Measurements from ENCODE around the gene ESPL1. TPM values are rescaled to one million over a fixed set of nuclear protein-coding genes. Genes with fewer than 3 reads are reported as not detected.

The ESPL1 gene
- total RNA-seq, 1 donor from 2014 or later, result 0.73 TPM

DNA sequence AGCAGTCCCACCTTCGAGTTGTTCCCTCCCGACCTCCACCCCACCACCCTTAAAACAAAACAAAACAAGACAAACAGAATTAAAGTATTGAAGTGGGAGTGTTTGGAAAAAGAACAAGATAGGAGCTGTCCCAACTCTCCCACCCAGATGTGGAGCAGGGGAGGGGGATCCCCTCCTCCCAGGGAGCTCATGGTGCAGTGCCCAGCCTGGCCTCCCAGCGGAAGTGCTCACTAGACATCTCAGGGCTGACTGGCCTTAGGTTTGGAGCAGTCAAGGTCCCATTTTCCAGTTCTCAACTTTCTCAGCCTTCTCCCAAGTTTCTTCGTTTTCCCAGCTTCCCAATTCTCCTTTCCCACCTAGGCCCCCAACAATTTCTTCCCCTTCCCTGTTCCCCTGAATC is 65.2 kb downstream of the ESPL1 start:
- DNase-seq (ENCODE audit: low spot score), result no peak
- no peak for ATAC-seq

DNA sequence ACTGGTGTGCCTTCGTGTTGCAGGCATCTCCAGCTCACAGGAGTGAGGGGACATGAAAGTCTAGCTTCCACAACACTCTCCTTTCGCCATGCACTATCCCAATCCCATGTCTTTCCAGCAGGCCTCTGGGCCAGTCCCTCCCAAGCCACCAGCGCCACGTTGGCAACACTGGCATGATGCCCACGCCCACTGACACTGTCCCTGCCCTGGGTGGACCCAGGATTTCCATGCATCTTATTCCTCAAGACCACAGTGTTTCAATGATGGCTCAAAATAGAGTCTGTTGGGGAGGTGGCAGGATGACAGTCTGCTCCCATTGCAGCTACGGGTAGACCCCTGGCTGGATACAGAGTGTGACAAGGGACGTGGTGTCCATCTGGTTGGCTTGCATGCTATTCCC is 65.7 kb downstream of the ESPL1 start:
- no peak for DNase-seq (ENCODE audit: low spot score)
- ATAC-seq, result no peak

DNA sequence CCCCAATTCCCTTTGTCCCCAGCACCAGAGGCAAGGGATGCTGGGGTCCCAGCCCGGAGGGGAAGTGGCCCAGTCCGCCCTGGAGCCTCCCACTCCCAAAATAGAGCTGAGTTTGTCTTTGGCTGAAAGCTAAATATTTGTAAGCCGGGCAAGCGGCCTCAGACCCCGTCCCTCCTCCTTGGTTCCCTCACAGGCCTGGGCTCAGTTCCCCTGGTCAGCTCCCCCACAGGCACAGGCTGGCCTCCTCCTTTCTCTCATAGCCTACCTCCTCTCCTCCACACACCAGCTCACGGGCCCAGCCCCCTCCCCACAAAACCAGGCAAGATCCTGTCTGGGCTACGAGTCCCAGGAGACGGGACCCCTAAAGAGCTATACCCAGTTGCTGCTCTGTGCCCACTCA is 66.7 kb downstream of the ESPL1 start:
- DNase-seq (ENCODE audit: low spot score), result no peak

DNA sequence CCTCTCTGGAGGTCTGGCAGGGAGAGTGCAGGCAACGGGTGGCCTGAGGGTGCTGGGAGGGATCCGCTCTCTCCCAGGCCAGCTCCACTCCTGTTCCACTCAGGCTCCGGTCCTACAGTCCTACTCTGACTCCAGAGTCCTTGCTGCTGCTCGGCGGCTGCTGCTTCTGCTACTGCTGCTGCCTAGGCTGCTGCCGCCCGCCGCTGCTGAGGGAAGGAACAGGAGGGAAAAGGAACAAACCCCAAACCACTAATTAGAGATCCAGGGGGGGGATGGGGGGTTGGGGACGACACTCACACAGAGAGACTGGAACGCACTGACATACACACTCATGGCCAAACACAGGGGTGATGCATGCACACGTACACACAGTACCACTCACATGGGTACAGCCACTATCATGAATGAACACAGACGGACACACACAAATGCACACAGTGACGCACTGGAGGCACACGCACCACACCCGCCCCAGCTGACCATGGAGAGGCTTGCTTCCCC is 68.1 kb downstream of the ESPL1 start, which contains the start of gene SP7:
Gene SP7, minus strand, starts transcription at position 174 of the 501 bp plus-strand sequence. CDS start 708 bp downstream, outside the sequence.
- DNase-seq (ENCODE audit: low spot score), result no peak

More for the DNA sequence above, 66.7 kb downstream of the ESPL1 start:
- no peak for ATAC-seq

DNA sequence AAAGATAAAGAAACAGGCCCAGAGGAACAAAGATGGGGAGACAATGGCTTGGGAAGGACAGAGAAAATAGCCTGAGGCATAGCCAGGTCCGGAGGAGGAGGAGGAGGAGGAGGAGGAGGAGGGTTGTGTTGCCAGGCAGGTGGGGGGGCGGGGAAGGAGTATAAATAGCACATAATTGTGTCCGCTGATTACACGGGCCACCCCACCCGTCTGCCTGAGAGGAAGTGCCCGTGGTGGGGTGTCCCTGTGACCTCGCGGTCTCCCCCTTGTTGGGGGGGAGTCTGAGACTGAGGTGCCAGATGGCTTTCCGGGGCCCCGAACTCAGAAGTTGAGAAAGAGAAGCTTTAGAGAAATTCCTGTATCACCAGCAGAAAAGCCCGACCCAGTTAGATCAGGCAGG is 69.9 kb downstream of the ESPL1 start:
- DNase-seq (ENCODE audit: low spot score) (no peak), ATAC-seq (no peak)

More for the DNA sequence above, 68.1 kb downstream of the ESPL1 start, which contains the start of gene SP7:
- ATAC-seq, result no peak

DNA sequence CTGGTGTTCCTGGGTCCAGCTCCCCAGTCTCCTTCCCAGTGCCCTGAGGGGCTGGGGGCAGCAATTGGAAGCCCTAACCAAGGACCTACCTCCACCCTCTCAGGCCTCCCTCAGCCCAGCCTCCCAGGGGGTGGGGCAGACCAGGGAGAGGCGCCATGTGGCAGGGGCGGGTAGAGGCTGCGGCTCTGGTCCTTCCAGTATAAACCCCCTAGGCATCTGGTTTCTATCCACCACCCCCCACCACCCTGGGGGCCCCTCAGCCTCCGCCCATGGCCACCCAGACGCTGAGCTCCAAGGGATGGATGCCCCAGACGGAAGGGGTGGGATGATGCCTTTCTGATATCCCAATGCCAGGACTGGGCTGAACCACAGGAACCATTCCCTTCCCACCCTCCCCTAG is 70.8 kb downstream of the ESPL1 start:
- no peak for DNase-seq (ENCODE audit: low spot score)
- ATAC-seq, result no peak

DNA sequence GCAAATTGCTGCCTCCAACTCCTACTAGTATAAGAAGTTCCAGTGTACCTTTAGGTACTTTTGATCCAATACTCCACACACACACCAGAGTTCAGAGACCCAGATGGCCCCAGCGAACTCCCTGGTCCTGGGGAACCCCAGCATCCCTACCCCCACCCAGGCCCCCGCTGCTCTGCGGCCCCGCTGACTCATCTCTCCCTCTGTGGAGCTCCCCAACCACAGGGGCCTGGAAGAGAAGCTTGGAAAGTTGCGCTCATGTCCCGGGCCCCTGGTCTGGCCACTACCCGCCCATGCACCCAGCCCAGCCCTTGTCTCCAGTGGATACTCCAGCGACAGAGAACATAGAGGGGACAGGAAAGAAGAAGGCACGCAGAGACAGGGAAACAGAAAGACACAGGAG is 72.3 kb downstream of the ESPL1 start:
- no peak for ATAC-seq
- no peak for DNase-seq (ENCODE audit: low spot score)

Other genes with a start within 250 kb of the ESPL1 start
- gene TNS2, start 218.2 kb upstream of the ESPL1 start, total RNA-seq, result 146 TPM
- gene SPRYD3, start 188.9 kb upstream of the ESPL1 start, total RNA-seq, result 16.2 TPM
- gene IGFBP6, start 170.6 kb upstream of the ESPL1 start, total RNA-seq, result 5.2 TPM
- 0.25 TPM for gene SOAT2, start 164.8 kb upstream of the ESPL1 start, total RNA-seq
- gene ZNF740, start 87.6 kb upstream of the ESPL1 start, total RNA-seq, result 25.9 TPM
- gene CSAD, start 87.4 kb upstream of the ESPL1 start, total RNA-seq, result 53.6 TPM
- 8.6 TPM for gene ITGB7, start 61.0 kb upstream of the ESPL1 start, total RNA-seq
- 2.5 TPM for gene RARG, start 36.1 kb upstream of the ESPL1 start, total RNA-seq
- gene PFDN5, start 27.2 kb downstream of the ESPL1 start, total RNA-seq, result 114 TPM
- gene MYG1, start 31.4 kb downstream of the ESPL1 start, total RNA-seq, result 24.0 TPM
- 28.2 TPM for gene AAAS, start 53.3 kb downstream of the ESPL1 start, total RNA-seq
- not detected for gene SP7, start 68.1 kb downstream of the ESPL1 start, total RNA-seq
- gene SP1, start 111.9 kb downstream of the ESPL1 start, total RNA-seq, result 24.5 TPM
- 0.78 TPM for gene AMHR2, start 155.6 kb downstream of the ESPL1 start, total RNA-seq
- gene PRR13, start 173.4 kb downstream of the ESPL1 start, total RNA-seq, result 69.9 TPM
- 338 TPM for gene PCBP2, start 183.8 kb downstream of the ESPL1 start, total RNA-seq
- gene MAP3K12, start 231.2 kb downstream of the ESPL1 start, total RNA-seq, result 1.4 TPM
- 22.3 TPM for gene TARBP2, start 233.0 kb downstream of the ESPL1 start, total RNA-seq
- not detected for gene NPFF, start 239.2 kb downstream of the ESPL1 start, total RNA-seq